ENCODE results near the gene TACR2. TPM values are rescaled to one million over a fixed set of nuclear protein-coding genes. Genes with fewer than 3 reads are reported as not detected.
A peak's percentile ranks its signal among the peaks of the same experiment; 100 is the strongest.

TACR2 gene
- total and polyA plus RNA-seq, 7 experiments from 2014 or later = 0.44 to 0.47 TPM; not detected in 5

- ChIA-PET CTCF (interaction anchor here (0.6 to 2.8 kb wide), 20 partner anchors 9 to 420 kb away, joined by 3 to 21 read pairs (median 4); partner anchors contain the start of gene TACR2), POLR2A (interaction anchor here (0.7 to 3.2 kb wide), 11 partner anchors 17 to 687 kb away, joined by 3 to 10 read pairs (median 4); partner anchors contain the start of gene CCAR1)
- H3K9me3 ChIP-seq (ENCODE audit: control insufficient read depth in 2 of 3, low read length in 3 of 3) = no peaks in the 10 kb centered on the region
- no peaks in the 10 kb centered on the region for H3K27me3 ChIP-seq (ENCODE audit: control insufficient read depth in 2 of 2, insufficient read depth in 2 of 2, low read length in 2 of 2)
- H3K36me3 ChIP-seq (ENCODE audit: control insufficient read depth in 2 of 3, insufficient read depth in 3 of 3, low read length in 3 of 3) = peaks cover 0 to 10% (median 0%) of the 10 kb centered on the region in 3 experiments
- no peak overlapping the region for H3K27ac ChIP-seq (ENCODE audit: low read depth, low read length)
- DNase-seq = peak in 2 of 9 donors; percentile 24 to 26
- peaks cover 0 to 1% (median 0%) of the 10 kb centered on the region in 11 donors for H3K9me3 Mint-ChIP-seq
- H3K27ac Mint-ChIP-seq = peak overlapping the region; percentile 48 to 95 (median 74)
- no peak overlapping the region for H3K4me3 ChIP-seq (ENCODE audit: low read length)
- intact Hi-C loops (cut with micrococcal nuclease) = loop anchor here (1.0 to 5.0 kb wide), 14 partner anchors 15 to 1645 kb away; partner anchors contain the start of genes SUPV3L1 (in 2 of the 2), FAM241B (in 1 of the 2), TSPAN15 (in 1 of the 2) and VPS26A (in 1 of the 2)
- H3K4me3 Mint-ChIP-seq = peak overlapping the region in 6 of 10 donors; percentile 1 to 65 (median 44)
- no peaks in the 10 kb centered on the region for H3K27me3 Mint-ChIP-seq
- H3K36me3 Mint-ChIP-seq = peaks cover 0 to 17% (median 11%) of the 10 kb centered on the region in 5 donors
- H3K4me1 ChIP-seq (ENCODE audit: control insufficient read depth in 2 of 2, insufficient read depth in 2 of 2, low read length in 2 of 2) = peaks cover 13 to 14% of the 10 kb centered on the region in 2 donors
- ATAC-seq = no peak
- H3K4me1 Mint-ChIP-seq = peaks cover 14 to 23% (median 20%) of the 10 kb centered on the region in 7 donors
Measured at GRCh38 chr10:69407621-69408301, 9.0 kb downstream of the TACR2 start.

GRCh38 chr10:69406816-69407580, 9.7 kb downstream of the TACR2 start:
- no peak for DNase-seq
- H3K9me3 ChIP-seq (ENCODE audit: control insufficient read depth in 2 of 3, low read length in 3 of 3) = no peaks in the 10 kb centered on the region
- Mint-ChIP-seq H3K36me3 (peaks cover 0 to 19% (median 11%) of the 10 kb centered on the region in 5 donors), H3K4me1 (peaks cover 14 to 23% (median 20%) of the 10 kb centered on the region in 7 donors), H3K9me3 (peaks cover 0 to 1% (median 0%) of the 10 kb centered on the region in 11 donors), H3K4me3 (no peak overlapping the region), H3K27ac (peak overlapping the region in 8 of 9 donors; percentile 14 to 72 (median 62)), H3K27me3 (no peaks in the 10 kb centered on the region)
- H3K36me3 ChIP-seq (ENCODE audit: control insufficient read depth in 2 of 3, insufficient read depth in 3 of 3, low read length in 3 of 3) = peaks cover 0 to 15% (median 0%) of the 10 kb centered on the region in 3 experiments
- CTCF ChIA-PET = interaction anchor here (0.5 to 2.8 kb wide), 18 partner anchors 8 to 419 kb away, joined by 3 to 21 read pairs (median 4); partner anchors contain the start of gene TACR2
- no peak for ATAC-seq
- POLR2A ChIA-PET = interaction anchor here (0.7 to 3.2 kb wide), 7 partner anchors 46 to 686 kb away, joined by 3 to 6 read pairs (median 3); partner anchors contain the start of gene CCAR1
- peaks cover 13 to 14% of the 10 kb centered on the region in 2 donors for H3K4me1 ChIP-seq (ENCODE audit: control insufficient read depth in 2 of 2, insufficient read depth in 2 of 2, low read length in 2 of 2)
- no peak overlapping the region for H3K27ac ChIP-seq (ENCODE audit: low read depth, low read length)
- intact Hi-C loops (cut with micrococcal nuclease) = loop anchor here in 1 of 2 donors (5.0 kb wide), 3 partner anchors 400 to 1645 kb away; no protein-coding TSS in a partner anchor
- H3K4me3 ChIP-seq (ENCODE audit: low read length) = no peak overlapping the region
- H3K27me3 ChIP-seq (ENCODE audit: control insufficient read depth in 2 of 2, insufficient read depth in 2 of 2, low read length in 2 of 2) = no peaks in the 10 kb centered on the region

- DNase-seq = no peak
- H3K4me1 Mint-ChIP-seq = peaks cover 14 to 23% (median 20%) of the 10 kb centered on the region in 7 donors
- ChIA-PET POLR2A (interaction anchor here (0.7 to 3.2 kb wide), 3 partner anchors 88 to 179 kb away, joined by 3 to 6 read pairs (median 3); no protein-coding TSS in a partner anchor), CTCF (interaction anchor here (0.5 to 2.8 kb wide), 10 partner anchors 9 to 172 kb away, joined by 3 to 21 read pairs (median 3); no protein-coding TSS in a partner anchor)
- peaks cover 0 to 1% (median 0%) of the 10 kb centered on the region in 11 donors for H3K9me3 Mint-ChIP-seq
- H3K4me3 Mint-ChIP-seq = no peak overlapping the region
- Histone ChIP-seq H3K27ac (ENCODE audit: low read depth, low read length) (no peak overlapping the region), H3K9me3 (ENCODE audit: control insufficient read depth in 2 of 3, low read length in 3 of 3) (no peaks in the 10 kb centered on the region), H3K4me3 (ENCODE audit: low read length) (no peak overlapping the region), H3K4me1 (ENCODE audit: control insufficient read depth in 2 of 2, insufficient read depth in 2 of 2, low read length in 2 of 2) (peaks cover 13 to 14% of the 10 kb centered on the region in 2 donors), H3K36me3 (ENCODE audit: control insufficient read depth in 2 of 3, insufficient read depth in 3 of 3, low read length in 3 of 3) (peaks cover 0 to 20% (median 0%) of the 10 kb centered on the region in 3 experiments), H3K27me3 (ENCODE audit: control insufficient read depth in 2 of 2, insufficient read depth in 2 of 2, low read length in 2 of 2) (no peaks in the 10 kb centered on the region)
- peak overlapping the region; percentile 38 to 77 (median 66) for H3K27ac Mint-ChIP-seq
- intact Hi-C loops (cut with micrococcal nuclease) = loop anchor here in 1 of 2 donors (5.0 kb wide), 3 partner anchors 399 to 1644 kb away; no protein-coding TSS in a partner anchor
- H3K36me3 Mint-ChIP-seq = peaks cover 0 to 24% (median 11%) of the 10 kb centered on the region in 5 donors
- ATAC-seq = no peak
- H3K27me3 Mint-ChIP-seq = no peaks in the 10 kb centered on the region
Measured at GRCh38 chr10:69406302-69406811, 10.4 kb downstream of the TACR2 start.

GRCh38 chr10:69405221-69405620, 11.5 kb downstream of the TACR2 start:
- Histone ChIP-seq H3K27ac (ENCODE audit: low read depth, low read length) (no peak overlapping the region), H3K36me3 (ENCODE audit: control insufficient read depth in 2 of 3, insufficient read depth in 3 of 3, low read length in 3 of 3) (peaks cover 0 to 31% (median 0%) of the 10 kb centered on the region in 3 experiments), H3K27me3 (ENCODE audit: control insufficient read depth in 2 of 2, insufficient read depth in 2 of 2, low read length in 2 of 2) (no peaks in the 10 kb centered on the region), H3K9me3 (ENCODE audit: control insufficient read depth in 2 of 3, low read length in 3 of 3) (no peaks in the 10 kb centered on the region), H3K4me3 (ENCODE audit: low read length) (no peak overlapping the region), H3K4me1 (ENCODE audit: control insufficient read depth in 2 of 2, insufficient read depth in 2 of 2, low read length in 2 of 2) (peaks cover 13 to 14% of the 10 kb centered on the region in 2 donors)
- intact Hi-C loops (cut with micrococcal nuclease) = loop anchor here in 1 of 2 donors (5.0 kb wide), 3 partner anchors 398 to 1643 kb away; no protein-coding TSS in a partner anchor
- Mint-ChIP-seq H3K27me3 (no peaks in the 10 kb centered on the region), H3K27ac (peak overlapping the region in 3 of 9 donors; percentile 0 to 66 (median 22)), H3K36me3 (peaks cover 0 to 34% (median 11%) of the 10 kb centered on the region in 5 donors), H3K9me3 (peaks cover 0 to 1% (median 0%) of the 10 kb centered on the region in 11 donors), H3K4me3 (no peak overlapping the region), H3K4me1 (peaks cover 14 to 20% (median 18%) of the 10 kb centered on the region in 7 donors)
- DNase-seq (no peak), ATAC-seq (no peak)
- ChIA-PET CTCF (interaction anchor here (0.5 to 1.8 kb wide), 2 partner anchors 78 to 171 kb away, joined by 3 to 4 read pairs; no protein-coding TSS in a partner anchor), POLR2A (no interaction called here)

- peaks cover 14 to 20% (median 17%) of the 10 kb centered on the region in 7 donors for H3K4me1 Mint-ChIP-seq
- POLR2A ChIA-PET = no interaction called here
- intact Hi-C loops (cut with micrococcal nuclease) = loop anchor here in 1 of 2 donors (5.0 kb wide), 3 partner anchors 397 to 1642 kb away; no protein-coding TSS in a partner anchor
- peaks cover 0 to 34% (median 11%) of the 10 kb centered on the region in 5 donors for H3K36me3 Mint-ChIP-seq
- H3K4me3 Mint-ChIP-seq = no peak overlapping the region
- Histone ChIP-seq H3K36me3 (ENCODE audit: control insufficient read depth in 2 of 3, insufficient read depth in 3 of 3, low read length in 3 of 3) (peaks cover 0 to 36% (median 2%) of the 10 kb centered on the region in 3 experiments), H3K27ac (ENCODE audit: low read depth, low read length) (no peak overlapping the region), H3K9me3 (ENCODE audit: control insufficient read depth in 2 of 3, low read length in 3 of 3) (no peaks in the 10 kb centered on the region), H3K4me3 (ENCODE audit: low read length) (no peak overlapping the region), H3K4me1 (ENCODE audit: control insufficient read depth in 2 of 2, insufficient read depth in 2 of 2, low read length in 2 of 2) (peaks cover 13 to 14% of the 10 kb centered on the region in 2 donors), H3K27me3 (ENCODE audit: control insufficient read depth in 2 of 2, insufficient read depth in 2 of 2, low read length in 2 of 2) (no peaks in the 10 kb centered on the region)
- CTCF ChIA-PET = interaction anchor here (2.4 kb wide), 1 partner anchor 103 kb away, joined by 5 read pairs; no protein-coding TSS in a partner anchor
- ATAC-seq (no peak), DNase-seq (no peak)
- H3K27ac Mint-ChIP-seq = peak overlapping the region in 3 of 9 donors; percentile 0 to 66 (median 5)
- no peaks in the 10 kb centered on the region for H3K27me3 Mint-ChIP-seq
- peaks cover 0 to 1% (median 0%) of the 10 kb centered on the region in 11 donors for H3K9me3 Mint-ChIP-seq
Measured at GRCh38 chr10:69404786-69405185, 11.9 kb downstream of the TACR2 start.
